ENCODE measurements around the gene NATD1. TPM values are rescaled to one million over a fixed set of nuclear protein-coding genes. Genes with fewer than 3 reads are reported as not detected.
A peak's percentile ranks its signal among the peaks of the same experiment; 100 is the strongest.

Gene NATD1
- 10 to 100 TPM in 1 of 2 donors, 1 to 10 TPM in 1; 7.4 to 16.9 TPM for total RNA-seq
- polyA plus RNA-seq (ENCODE audit: insufficient read length in 6 of 6), result 10 to 100 TPM in 2 of 6 donors, 1 to 10 TPM in 4; 7.0 to 10.9 (median 9.4) TPM
- long read RNA-seq, donor 1, full-length matches to known transcripts, result 5 of 5 reads
- long read RNA-seq, donor 1, partial matches to known transcripts, result 0 of 5 reads
- long read RNA-seq, donor 1, other reads (novel, unspliced or antisense), result 0 of 5 reads
- long read RNA-seq, donor 2, full-length matches to known transcripts, result 4 of 4 reads
- long read RNA-seq, donor 2, partial matches to known transcripts, result 0 of 4 reads
- long read RNA-seq, donor 2, other reads (novel, unspliced or antisense), result 0 of 4 reads
- long read RNA-seq, donor 3, full-length matches to known transcripts, result 1 of 1 reads
- long read RNA-seq, donor 3, partial matches to known transcripts, result 0 of 1 reads
- long read RNA-seq, donor 3, other reads (novel, unspliced or antisense), result 0 of 1 reads
- long read RNA-seq, donor 4, partial matches to known transcripts, result 0 of 6 reads
- long read RNA-seq, donor 4, other reads (novel, unspliced or antisense), result 6 of 6 reads
- long read RNA-seq, donor 5, full-length matches to known transcripts, result 2 of 2 reads
- long read RNA-seq, donor 5, partial matches to known transcripts, result 0 of 2 reads
- long read RNA-seq, donor 5, other reads (novel, unspliced or antisense), result 0 of 2 reads
- long read RNA-seq, donor 6, full-length matches to known transcripts, result 2 of 2 reads
- long read RNA-seq, donor 6, partial matches to known transcripts, result 0 of 2 reads
- long read RNA-seq, donor 6, other reads (novel, unspliced or antisense), result 0 of 2 reads
- long read RNA-seq, donor 7, full-length matches to known transcripts, result 1 of 1 reads
- long read RNA-seq, donor 7, partial matches to known transcripts, result 0 of 1 reads
- long read RNA-seq, donor 7, other reads (novel, unspliced or antisense), result 0 of 1 reads
- long read RNA-seq, donor 8, result 0 reads
- long read RNA-seq, donor 9, result 0 reads
- long read RNA-seq, donor 10, partial matches to known transcripts, result 0 of 3 reads
- long read RNA-seq, donor 10, other reads (novel, unspliced or antisense), result 3 of 3 reads
- long read RNA-seq, donor 11, result 0 reads
- long read RNA-seq, donor 12, full-length matches to known transcripts, result 2 of 2 reads
- long read RNA-seq, donor 12, partial matches to known transcripts, result 0 of 2 reads
- long read RNA-seq, donor 12, other reads (novel, unspliced or antisense), result 0 of 2 reads

GRCh38 chr17:21252796-21253645 is at the start of gene NATD1:
Gene NATD1, minus strand, starts transcription at chr17:21253410. Its CDS starts 146 bp downstream, at chr17:21253264.
- H3K4me1 ChIP-seq, result peaks cover 3 to 39% of the 10 kb centered on the region in 2 donors
- ATAC-seq, result peak; percentile 79
- DNase-seq, result peak; percentile 74 to 95 (median 86)
- peak within 1 kb of the TSS; percentile 54 to 77 for H3K27ac ChIP-seq
- peak within 1 kb of the TSS; percentile 40 to 49 for H3K4me3 ChIP-seq
- no peaks in the 10 kb centered on the region for H3K9me3 ChIP-seq
- no peak for TF ChIP-seq CTCF (IDR thresholded peaks at IDR 0.05)
- H3K27me3 ChIP-seq, result no peaks in the 10 kb centered on the region
- intact Hi-C loops (cut with DNase I), result no loop called here
- no peaks in the 10 kb centered on the region for H3K36me3 ChIP-seq

GRCh38 chr17:21301593-21302550 is 48.7 kb upstream of the NATD1 start:
- intact Hi-C loops (cut with DNase I), result no loop called here
- no peak for TF ChIP-seq CTCF (IDR thresholded peaks at IDR 0.05)
- peak in 2 of 4 donors; percentile 35 to 80 for DNase-seq
- H3K4me3 ChIP-seq, result no peak overlapping the region
- H3K4me1 ChIP-seq, result peaks cover 0 to 6% of the 10 kb centered on the region in 2 donors
- no peaks in the 10 kb centered on the region for H3K27me3 ChIP-seq
- no peaks in the 10 kb centered on the region for H3K9me3 ChIP-seq
- no peak overlapping the region for H3K27ac ChIP-seq
- H3K36me3 ChIP-seq, result peaks cover 0 to 90% of the 10 kb centered on the region in 2 donors
- ATAC-seq, result no peak

- no peak for ATAC-seq
- no peak overlapping the region for H3K4me3 ChIP-seq
- H3K36me3 ChIP-seq, result peaks cover 0 to 80% of the 10 kb centered on the region in 2 donors
- no peaks in the 10 kb centered on the region for H3K9me3 ChIP-seq
- peak in 1 of 4 donors; percentile 77 for DNase-seq
- no peaks in the 10 kb centered on the region for H3K27me3 ChIP-seq
- H3K4me1 ChIP-seq, result peaks cover 0 to 6% of the 10 kb centered on the region in 2 donors
- intact Hi-C loops (cut with DNase I), result no loop called here
- no peak overlapping the region for H3K27ac ChIP-seq
- TF ChIP-seq CTCF (IDR thresholded peaks at IDR 0.05), result no peak
These were observed 47.7 kb upstream of the NATD1 start for GRCh38 chr17:21300601-21301571.

All from left lung (tissue), 14 donors.